ENCODE results near the gene ODR4. TPM values are rescaled to one million over a fixed set of nuclear protein-coding genes. Genes with fewer than 3 reads are reported as not detected.

The ODR4 gene
- total and polyA plus RNA-seq, 9 donors: 11.6 to 19.1 (median 15.4) TPM

GRCh38 chr1:186403632-186404031 is 28.0 kb downstream of the ODR4 start:
- Histone ChIP-seq H3K36me3 (no peaks in the 10 kb centered on the region), H3K27me3 (no peaks in the 10 kb centered on the region), H3K9me3 (no peaks in the 10 kb centered on the region), H3K27ac (no peak overlapping the region), H3K4me3 (no peak overlapping the region), H3K4me1 (ENCODE audit: insufficient read depth) (no peaks in the 10 kb centered on the region)
- TF ChIP-seq CTCF (IDR thresholded peaks at IDR 0.05) (no peak), EP300 (IDR thresholded peaks at IDR 0.05) (no peak), POLR2A (IDR thresholded peaks at IDR 0.05) (no peak)
- DNase-seq: no peak
- intact Hi-C loops (cut with DNase I): no loop called here

GRCh38 chr1:186404454-186405051 is 28.9 kb downstream of the ODR4 start:
- no peaks in the 10 kb centered on the region for H3K9me3 ChIP-seq
- WGBS, 3 donors: 41 to 44% (median 43%) methylated on average over 5 of the region's 5 CpGs
- no peaks in the 10 kb centered on the region for H3K27me3 ChIP-seq
- intact Hi-C loops (cut with DNase I): no loop called here
- no peaks in the 10 kb centered on the region for H3K4me1 ChIP-seq (ENCODE audit: insufficient read depth)
- H3K36me3 ChIP-seq: no peaks in the 10 kb centered on the region
- no peak overlapping the region for H3K27ac ChIP-seq
- no peak overlapping the region for H3K4me3 ChIP-seq
- no peak for DNase-seq
- TF ChIP-seq POLR2A (IDR thresholded peaks at IDR 0.05) (no peak), CTCF (IDR thresholded peaks at IDR 0.05) (peak; percentile 30 to 65 (median 43)), EP300 (IDR thresholded peaks at IDR 0.05) (no peak)

DNA sequence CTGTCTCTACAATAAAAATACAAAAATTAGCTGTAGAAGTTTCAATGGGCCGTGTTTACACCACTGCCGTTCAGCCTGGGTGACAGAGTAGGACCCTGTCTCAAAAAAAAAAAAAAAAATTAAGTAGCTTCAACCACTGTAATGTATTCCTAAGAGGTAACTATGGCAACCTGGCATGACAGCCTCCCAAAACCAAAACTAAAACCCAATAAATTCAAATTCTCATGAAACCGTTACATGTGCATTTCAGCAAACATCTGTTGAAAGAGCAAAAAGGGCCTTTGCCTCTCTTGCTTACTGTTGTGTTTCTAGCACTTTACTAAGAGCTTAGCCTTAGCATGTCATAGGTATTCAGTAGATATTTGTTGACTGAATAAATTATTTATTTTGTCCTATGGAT is 33.5 kb downstream of the ODR4 start:
- Histone ChIP-seq H3K27ac (no peak overlapping the region), H3K9me3 (no peaks in the 10 kb centered on the region), H3K27me3 (no peaks in the 10 kb centered on the region), H3K4me1 (ENCODE audit: insufficient read depth) (no peaks in the 10 kb centered on the region), H3K36me3 (no peaks in the 10 kb centered on the region), H3K4me3 (no peak overlapping the region)
- TF ChIP-seq CTCF (IDR thresholded peaks at IDR 0.05) (no peak), POLR2A (IDR thresholded peaks at IDR 0.05) (no peak), EP300 (IDR thresholded peaks at IDR 0.05) (no peak)
- DNase-seq: no peak
- intact Hi-C loops (cut with DNase I): no loop called here
- WGBS, 3 donors: 90 to 99% (median 96%) methylated on average over 3 of the region's 3 CpGs

DNA sequence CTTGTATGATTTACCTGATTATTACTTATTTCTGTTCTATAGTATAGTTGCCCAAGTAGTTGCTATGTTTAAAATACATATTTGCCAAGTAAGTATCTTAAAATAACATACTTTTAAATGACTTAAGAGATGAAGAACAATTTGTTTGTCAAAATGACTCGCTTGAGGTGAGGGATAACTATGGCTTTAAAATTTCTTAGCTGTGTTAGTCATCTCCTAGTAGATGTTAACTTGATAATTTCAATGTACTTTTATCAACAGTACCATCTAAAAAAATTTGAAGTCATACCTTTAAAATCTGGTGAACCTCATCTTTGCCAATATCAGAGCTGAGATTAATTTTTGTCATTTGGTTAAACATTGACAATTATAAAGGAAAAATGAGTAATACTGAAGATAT is 37.7 kb downstream of the ODR4 start:
- TF ChIP-seq EP300 (IDR thresholded peaks at IDR 0.05) (no peak), CTCF (IDR thresholded peaks at IDR 0.05) (no peak), POLR2A (IDR thresholded peaks at IDR 0.05) (no peak)
- 95 to 100% (median 97%) methylated on average over 1 of the region's 1 CpG for WGBS, 3 donors

More for the DNA sequence above, 37.7 kb downstream of the ODR4 start:
- H3K27ac ChIP-seq: no peak overlapping the region
- H3K4me1 ChIP-seq (ENCODE audit: insufficient read depth): peaks cover 6% of the 10 kb centered on the region
- H3K36me3 ChIP-seq: no peaks in the 10 kb centered on the region
- intact Hi-C loops (cut with DNase I): no loop called here
- no peaks in the 10 kb centered on the region for H3K9me3 ChIP-seq
- no peaks in the 10 kb centered on the region for H3K27me3 ChIP-seq
- no peak overlapping the region for H3K4me3 ChIP-seq
- no peak for DNase-seq
